Coronary artery (tissue), 2 donors: ENCODE measurements around the gene SLC25A47.

ENCODE experiments used
- DNase-seq: peaks from one replicate; pipeline ENCODE4 v3.0.0-alpha.2; 2017; ENCODE audit warnings: low spot score
- H3K27ac ChIP-seq, 2 donors: fragments of 200-600 bp; sonication (generic); one replicate each; pipeline ENCODE4 v1.5.1; 2016 to 2019
- H3K4me3 ChIP-seq: fragments of 200-600 bp; sonication (generic); 2 replicates; pipeline ENCODE4 v1.5.1; 2016; ENCODE audit warnings: mild to moderate bottlenecking, moderate library complexity
- TF ChIP-seq, protein P1 (sequence below): fragments of 200-600 bp; sonication (generic); IDR thresholded peaks from one replicate; pipeline ENCODE4 v1.5.1; 2019; ENCODE audit warnings: antibody characterized with exemption

Gene SLC25A47

DNA sequence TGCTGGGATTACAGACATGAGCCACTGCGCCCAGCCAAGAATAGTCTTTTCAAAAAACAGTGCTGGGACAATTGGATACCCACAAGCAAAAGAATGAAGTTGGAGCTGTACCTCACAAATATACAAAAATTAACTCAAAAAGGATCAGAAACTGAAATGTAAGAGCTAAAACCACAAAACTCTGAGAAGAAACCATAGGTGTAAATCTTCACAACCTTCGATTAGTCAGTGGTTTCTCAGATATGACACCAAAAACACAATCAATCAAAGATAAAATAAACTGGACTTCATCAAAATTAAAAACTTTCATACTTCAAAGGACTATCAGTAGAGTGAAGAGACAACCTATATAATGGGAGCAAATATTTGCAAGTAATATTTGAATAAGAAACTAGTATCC lies 35.3 kb downstream of the SLC25A47 start:
- Histone ChIP-seq H3K27ac (no peak overlapping the region), H3K4me3 (no peak overlapping the region)
- DNase-seq: no peak
- TF ChIP-seq, protein P1, sequence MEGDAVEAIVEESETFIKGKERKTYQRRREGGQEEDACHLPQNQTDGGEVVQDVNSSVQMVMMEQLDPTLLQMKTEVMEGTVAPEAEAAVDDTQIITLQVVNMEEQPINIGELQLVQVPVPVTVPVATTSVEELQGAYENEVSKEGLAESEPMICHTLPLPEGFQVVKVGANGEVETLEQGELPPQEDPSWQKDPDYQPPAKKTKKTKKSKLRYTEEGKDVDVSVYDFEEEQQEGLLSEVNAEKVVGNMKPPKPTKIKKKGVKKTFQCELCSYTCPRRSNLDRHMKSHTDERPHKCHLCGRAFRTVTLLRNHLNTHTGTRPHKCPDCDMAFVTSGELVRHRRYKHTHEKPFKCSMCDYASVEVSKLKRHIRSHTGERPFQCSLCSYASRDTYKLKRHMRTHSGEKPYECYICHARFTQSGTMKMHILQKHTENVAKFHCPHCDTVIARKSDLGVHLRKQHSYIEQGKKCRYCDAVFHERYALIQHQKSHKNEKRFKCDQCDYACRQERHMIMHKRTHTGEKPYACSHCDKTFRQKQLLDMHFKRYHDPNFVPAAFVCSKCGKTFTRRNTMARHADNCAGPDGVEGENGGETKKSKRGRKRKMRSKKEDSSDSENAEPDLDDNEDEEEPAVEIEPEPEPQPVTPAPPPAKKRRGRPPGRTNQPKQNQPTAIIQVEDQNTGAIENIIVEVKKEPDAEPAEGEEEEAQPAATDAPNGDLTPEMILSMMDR: no peak

DNA sequence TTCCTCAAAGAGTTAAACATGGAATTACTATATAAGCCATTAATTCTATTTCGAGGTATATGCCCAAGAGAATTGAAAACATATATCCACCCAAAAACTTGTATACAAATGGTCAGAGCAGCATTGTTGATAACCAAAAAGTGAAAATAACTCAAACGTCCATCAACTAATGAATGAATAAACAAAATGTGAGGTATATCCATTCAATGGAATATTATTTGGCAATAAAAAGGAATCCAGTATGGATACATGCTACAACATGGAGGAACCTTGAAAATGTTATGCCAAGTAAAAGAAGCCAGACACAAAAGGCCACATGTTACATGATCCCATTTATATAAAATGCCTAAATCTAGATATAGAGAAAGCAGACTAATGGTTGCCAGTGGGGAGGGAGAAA lies 36.0 kb downstream of the SLC25A47 start:
- H3K4me3 ChIP-seq: no peak overlapping the region
- H3K27ac ChIP-seq: no peak overlapping the region
- TF ChIP-seq, protein P1: no peak
- DNase-seq: no peak

DNA sequence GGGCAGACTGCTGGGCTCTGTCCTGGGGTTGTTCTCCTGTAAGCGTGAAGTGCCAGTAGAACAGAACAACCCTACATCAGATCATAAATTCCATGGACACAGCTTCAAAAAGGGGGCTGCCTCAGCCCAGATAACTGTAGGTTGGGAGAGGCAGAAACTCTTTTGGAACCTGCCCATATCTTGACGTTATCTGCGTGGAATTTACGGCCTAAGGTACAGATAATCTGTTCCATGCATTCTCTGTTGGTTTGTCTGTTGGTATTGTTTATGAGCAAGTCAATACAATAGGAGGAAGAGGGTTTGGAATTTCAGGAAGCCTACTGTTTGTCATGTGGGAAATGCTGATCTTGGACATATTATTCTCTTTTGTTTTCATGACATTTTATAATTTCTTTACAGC lies 36.7 kb downstream of the SLC25A47 start:
- no peak for DNase-seq
- Histone ChIP-seq H3K4me3 (no peak overlapping the region), H3K27ac (no peak overlapping the region)
- TF ChIP-seq, protein P1: no peak

DNA sequence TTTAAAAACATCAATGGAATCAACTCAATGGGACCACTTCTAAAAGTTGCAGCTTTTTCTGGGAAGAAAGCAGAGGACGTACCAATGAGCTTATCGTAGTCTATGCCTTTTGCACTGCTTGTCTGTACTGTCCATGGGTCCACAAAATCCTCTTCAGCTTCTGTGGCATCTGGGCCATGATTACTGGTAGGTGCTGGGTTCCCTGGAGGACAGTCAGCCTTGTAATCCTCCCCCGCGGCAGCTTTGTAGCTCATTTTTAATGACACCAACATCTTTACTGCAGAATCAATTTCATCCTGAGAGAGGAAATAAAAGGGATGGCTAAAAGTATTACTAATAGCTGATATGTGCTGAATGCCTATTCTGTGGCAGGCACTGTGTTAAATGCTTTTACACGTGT lies 38.5 kb downstream of the SLC25A47 start:
- no peak for DNase-seq
- TF ChIP-seq, protein P1: no peak
- Histone ChIP-seq H3K4me3 (no peak overlapping the region), H3K27ac (no peak overlapping the region)

DNA sequence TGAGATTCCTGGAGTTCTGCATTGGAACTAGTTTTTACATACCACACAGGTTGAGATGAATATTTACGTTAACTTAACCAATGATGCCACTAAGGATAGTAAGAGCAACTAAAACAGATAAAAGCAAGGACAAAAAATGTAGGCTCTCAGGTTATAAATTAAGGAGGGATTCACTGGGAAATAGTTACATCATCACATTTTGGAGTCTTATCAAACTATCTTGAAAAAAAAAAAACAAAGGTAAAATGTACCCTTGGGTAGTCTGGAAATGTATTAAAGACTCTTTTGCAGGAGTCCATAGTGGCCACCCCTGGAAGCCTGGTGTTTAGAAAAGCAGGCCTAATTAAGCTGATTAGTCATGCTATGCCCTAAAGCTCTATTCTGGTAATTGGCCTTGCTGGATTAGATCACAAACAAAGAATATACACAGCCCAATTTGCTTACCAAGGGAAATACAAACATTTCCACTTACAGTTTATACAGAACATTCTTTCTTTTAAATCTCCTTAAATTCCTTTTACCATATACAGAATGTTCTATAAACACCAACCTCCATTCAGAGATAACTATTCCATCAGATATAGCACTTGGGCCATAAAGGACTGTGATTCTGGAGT lies 39.3 kb downstream of the SLC25A47 start:
- H3K27ac ChIP-seq: no peak overlapping the region
- TF ChIP-seq, protein P1: no peak
- no peak for DNase-seq
- no peak overlapping the region for H3K4me3 ChIP-seq

DNA sequence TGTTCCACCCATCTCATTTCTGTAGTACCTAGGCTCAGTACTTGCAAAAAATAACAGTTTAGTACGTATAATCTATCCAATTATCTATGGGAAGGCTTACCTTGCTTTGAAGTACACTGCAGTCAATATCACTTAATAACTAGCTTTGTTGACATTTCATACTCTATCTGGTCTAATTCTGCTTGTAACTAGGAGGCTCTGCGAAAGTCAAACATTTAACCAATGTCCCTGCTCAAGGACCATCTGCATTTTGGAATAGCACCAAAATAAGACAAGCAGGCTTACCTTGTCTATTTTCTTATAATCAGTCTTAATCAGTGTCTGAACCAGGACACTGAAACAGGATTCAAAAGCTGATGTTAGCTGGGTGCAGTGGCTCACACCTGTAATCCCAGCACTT lies 39.9 kb downstream of the SLC25A47 start:
- no peak overlapping the region for H3K27ac ChIP-seq
- TF ChIP-seq, protein P1: no peak

DNA sequence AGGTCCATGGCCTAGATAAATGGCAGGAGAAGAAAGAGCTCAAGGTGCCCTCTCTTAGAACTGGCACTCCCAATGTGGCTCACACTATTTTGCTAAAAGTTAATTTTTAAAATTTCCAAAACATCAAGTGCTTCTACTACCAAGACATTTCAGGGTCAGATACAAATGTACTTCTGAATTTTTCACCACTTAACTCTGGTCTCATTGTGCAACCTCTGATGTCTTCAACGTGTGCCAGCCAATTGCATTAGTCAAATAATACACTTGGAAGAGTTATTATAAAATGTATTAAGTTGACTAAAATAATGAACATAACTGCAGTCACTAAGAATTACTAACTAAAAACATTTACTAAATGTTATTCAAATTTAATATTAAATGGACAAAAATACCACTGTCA lies 41.3 kb downstream of the SLC25A47 start:
- H3K4me3 ChIP-seq: no peak overlapping the region
- TF ChIP-seq, protein P1: no peak
- no peak overlapping the region for H3K27ac ChIP-seq
- no peak for DNase-seq

More for the DNA sequence above, 39.9 kb downstream of the SLC25A47 start:
- no peak overlapping the region for H3K4me3 ChIP-seq
- no peak for DNase-seq
